IPS-18c (cell line): ENCODE measurements around the gene RANBP3.

ENCODE experiments used
- H3K4me3 ChIP-seq: 2 replicates; pipeline ENCODE4 v1.7.0; 2013; ENCODE audit warnings: low read depth, mild to moderate bottlenecking, low read length, moderate library complexity; ENCODE audit not compliant: insufficient read depth
- H3K9me3 ChIP-seq: one replicate; pipeline ENCODE4 v1.6.1; 2013; ENCODE audit warnings: mild to moderate bottlenecking, low read length, moderate library complexity; ENCODE audit not compliant: control insufficient read depth, insufficient read depth

Gene RANBP3

DNA sequence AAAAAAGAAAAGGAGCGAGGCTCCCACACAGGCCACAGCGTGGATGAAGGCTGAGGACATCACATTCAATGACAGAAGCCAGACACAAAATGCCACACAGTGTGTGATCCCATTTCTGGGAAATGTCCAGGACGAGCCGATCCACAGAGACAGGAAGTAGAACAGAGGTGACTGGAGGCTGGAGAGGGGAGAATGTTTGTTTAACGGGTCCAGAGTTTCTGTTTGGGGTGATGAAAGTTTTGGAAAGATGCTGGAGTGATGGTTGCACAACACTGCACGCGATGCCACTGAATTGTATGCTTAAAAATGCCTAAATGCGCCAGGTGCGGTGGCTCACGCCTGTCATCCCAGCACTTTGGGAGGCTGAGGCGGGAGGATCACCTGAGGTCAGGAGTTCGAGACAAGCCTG lies 107.0 kb downstream of the RANBP3 start:
- Histone ChIP-seq H3K4me3 (no peak overlapping the region), H3K9me3 (no peaks in the 10 kb centered on the region)

DNA sequence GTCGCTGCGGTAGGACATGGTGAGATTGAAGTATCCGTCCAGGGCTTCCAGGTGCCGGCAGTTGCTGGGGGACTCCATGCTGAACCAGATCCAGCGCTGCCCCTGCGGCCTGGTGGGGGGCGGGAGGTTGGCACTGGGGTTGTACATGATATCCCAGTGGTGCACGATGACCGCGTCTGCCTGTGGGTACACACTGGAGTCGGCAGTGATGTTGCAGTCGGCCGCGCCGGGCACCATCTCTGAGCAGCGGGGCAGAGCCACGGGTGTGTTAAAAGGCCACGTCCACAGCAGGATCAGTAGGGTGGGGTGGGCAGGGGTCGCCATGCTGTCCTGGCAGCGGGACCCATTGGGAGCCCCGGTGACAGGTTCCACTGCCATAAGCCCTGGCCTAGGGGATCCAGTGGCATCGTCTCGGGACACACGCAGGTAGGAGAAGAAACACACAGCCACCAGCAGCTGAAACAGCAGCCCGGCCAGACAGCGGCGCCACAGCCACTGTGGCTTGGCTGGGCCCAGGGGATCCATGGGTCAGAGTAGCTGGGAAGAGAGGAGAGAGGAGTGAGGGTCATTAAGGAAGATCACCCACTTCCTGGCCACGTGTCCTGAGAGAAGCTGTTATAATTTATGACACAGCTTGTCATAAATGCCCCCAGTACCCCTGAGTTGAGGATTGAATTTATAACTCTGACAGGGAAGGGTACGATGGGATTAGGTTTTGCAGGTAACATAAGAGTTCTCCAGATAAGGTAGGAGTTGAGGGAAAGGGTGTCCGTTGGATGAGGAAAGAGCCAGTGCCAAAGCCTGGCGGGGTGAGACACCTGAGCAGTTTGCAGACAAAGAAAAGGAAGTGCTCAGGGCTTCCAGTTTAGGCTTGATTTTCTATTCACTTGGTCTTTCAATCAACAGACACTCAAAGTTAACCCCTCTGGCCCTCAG lies 110.5 kb downstream of the RANBP3 start:
- Histone ChIP-seq H3K9me3 (no peaks in the 10 kb centered on the region), H3K4me3 (no peak overlapping the region)
